AG04450 (cell line): Measurements from ENCODE around the gene SNX11. TPM values are rescaled to one million over a fixed set of nuclear protein-coding genes. Genes with fewer than 3 reads are reported as not detected.

Experiments used
- CTCF ChIA-PET: fragments of 300-600, 350-600 bp; formaldehyde crosslinking; extraction: SDS; loops from one replicate; lab custom pipeline; 2022; ENCODE audit warnings: antibody characterized with exemption, inconsistent platforms; lab: Charles Lee
- POLR2A ChIA-PET: fragments of 350-600 bp; formaldehyde crosslinking; extraction: SDS; loops from one replicate; lab custom pipeline; 2021; ENCODE audit warnings: antibody characterized with exemption, inconsistent platforms; lab: Yijun Ruan, JAX
- DNase-seq: peaks from one replicate; pipeline ENCODE4 v3.0.0-alpha.2; 2011; ENCODE audit warnings: low read depth, low spot score
- H3K27ac ChIP-seq: one replicate; pipeline ENCODE4 v1.5.1; 2012; ENCODE audit warnings: low read depth, low read length, control low read depth
- H3K27me3 ChIP-seq: one replicate; pipeline ENCODE4 v1.6.0; 2012; ENCODE audit warnings: low read length; ENCODE audit not compliant: control insufficient read depth, insufficient read depth
- H3K4me3 ChIP-seq: 2 replicates; pipeline ENCODE4 v1.5.1; 2011; ENCODE audit warnings: mild to moderate bottlenecking, low read depth, low read length, control low read depth
- H3K9me3 ChIP-seq: 2 replicates; pipeline ENCODE4 v1.5.1; 2012; ENCODE audit warnings: low read length; ENCODE audit not compliant: control insufficient read depth, insufficient read depth
- CTCF ChIP-seq: IDR thresholded peaks from 2 replicates; pipeline ENCODE4 v1.5.1; 2011; ENCODE audit warnings: low read depth, low read length, control low read depth, inconsistent platforms
- polyA plus RNA-seq: library from polyadenylated mRNA; depleted of rRNA; stranded (reverse); fragments of >200 nt; gene quantifications from 2 replicates; pipeline ENCODE4 v1.2.3, GENCODE V29; 2011

Gene SNX11
- polyA plus RNA-seq, 1 experiment, result 16.0 TPM

- Histone ChIP-seq H3K9me3 (no peaks in the 10 kb centered on the region), H3K27me3 (no peaks in the 10 kb centered on the region), H3K4me3 (no peak overlapping the region), H3K27ac (no peak overlapping the region)
- POLR2A ChIA-PET, result no interaction called here
- TF ChIP-seq CTCF, result no peak
- DNase-seq, result no peak
- CTCF ChIA-PET, result interaction anchor here (1.5 to 2.8 kb wide), 2 partner anchors 10 to 70 kb away, joined by 3 to 15 read pairs; no protein-coding TSS in a partner anchor
These were observed 12.0 kb upstream of the SNX11 start for GRCh38 chr17:48095611-48096010.

- POLR2A ChIA-PET, result interaction anchor here (0.5 to 2.2 kb wide), 6 partner anchors 19 to 129 kb away, joined by 3 to 11 read pairs (median 6); partner anchors contain the start of genes CDK5RAP3 and NFE2L1
- peak overlapping the region; percentile 86 for H3K27ac ChIP-seq
- H3K27me3 ChIP-seq, result no peaks in the 10 kb centered on the region
- H3K4me3 ChIP-seq, result peak overlapping the region; percentile 95
- TF ChIP-seq CTCF, result no peak
- peak; percentile 3 for DNase-seq
- CTCF ChIA-PET, result interaction anchor here (0.5 to 3.7 kb wide), 5 partner anchors 17 to 153 kb away, joined by 3 to 18 read pairs (median 4); no protein-coding TSS in a partner anchor
- peaks cover 4% of the 10 kb centered on the region for H3K9me3 ChIP-seq
These were observed 7.4 kb upstream of the SNX11 start for GRCh38 chr17:48100160-48100559.

- POLR2A ChIA-PET, result interaction anchor here (0.5 to 2.2 kb wide), 10 partner anchors 9 to 130 kb away, joined by 3 to 11 read pairs (median 5); partner anchors contain the start of genes CDK5RAP3 and NFE2L1
- CTCF ChIA-PET, result interaction anchor here (0.5 to 3.7 kb wide), 5 partner anchors 18 to 154 kb away, joined by 3 to 18 read pairs (median 4); no protein-coding TSS in a partner anchor
- Histone ChIP-seq H3K27ac (peak overlapping the region; percentile 86), H3K9me3 (peaks cover 4% of the 10 kb centered on the region), H3K27me3 (no peaks in the 10 kb centered on the region), H3K4me3 (peak overlapping the region; percentile 95)
- no peak for TF ChIP-seq CTCF
- peak; percentile 13 for DNase-seq
These were observed 7.0 kb upstream of the SNX11 start for GRCh38 chr17:48100591-48101011.

GRCh38 chr17:48101012-48101720 is 6.4 kb upstream of the SNX11 start, which contains the start of gene CBX1:
Gene CBX1, minus strand, starts transcription at chr17:48101478. Its CDS starts 24,474 bp downstream, at chr17:48077004.
- DNase-seq, result peak; percentile 84
- H3K27ac ChIP-seq, result peak within 1 kb of the TSS; percentile 86
- no peaks in the 10 kb centered on the region for H3K27me3 ChIP-seq
- TF ChIP-seq CTCF, result no peak
- CTCF ChIA-PET, result interaction anchor here (0.6 to 3.7 kb wide), 3 partner anchors 13 to 75 kb away, joined by 5 to 18 read pairs (median 15); no protein-coding TSS in a partner anchor
- POLR2A ChIA-PET, result interaction anchor here (0.6 to 2.2 kb wide), 9 partner anchors 9 to 751 kb away, joined by 3 to 11 read pairs (median 5); partner anchors contain the start of genes CDK5RAP3 and NFE2L1
- peaks cover 4% of the 10 kb centered on the region for H3K9me3 ChIP-seq
- peak within 1 kb of the TSS; percentile 95 for H3K4me3 ChIP-seq
